Breast epithelium (tissue), 4 donors: ENCODE results near the gene SDR39U1. TPM values are rescaled to one million over a fixed set of nuclear protein-coding genes. Genes with fewer than 3 reads are reported as not detected.
"Not testable (repeated sequence)": the region's sequence is repeated elsewhere in the genome, so short reads cannot be mapped to it uniquely, and the experiment has no call there.

Source experiments
- DNase-seq, 2 donors: peaks; one replicate each; pipeline ENCODE4 v3.0.0-alpha.2; 2019; ENCODE audit warnings: low spot score in 2 of 2
- H3K27ac ChIP-seq, 2 donors: fragments of 200-600 bp; sonication (generic) in 1 of 2; one replicate each; pipeline ENCODE4 v1.5.1; 2016 to 2019; ENCODE audit warnings: mild to moderate bottlenecking in 1 of 2
- H3K27me3 ChIP-seq, 2 donors: fragments of 200-600 bp; sonication (generic) in 1 of 2; one replicate each; pipeline versions ENCODE4 v1.5.1 to v1.6.0; 2017 to 2019; ENCODE audit warnings: control low read depth in 1 of 2, mild to moderate bottlenecking in 1 of 2
- H3K36me3 ChIP-seq: fragments of 200-600 bp; one replicate; pipeline ENCODE4 v1.5.1; 2019
- H3K4me1 ChIP-seq, 2 donors: fragments of 200-600 bp; sonication (generic); one replicate each; pipeline ENCODE4 v1.5.1; 2016 to 2019; ENCODE audit warnings: control low read depth in 1 of 2
- H3K4me3 ChIP-seq, 3 donors: fragments of 200-600 bp; sonication (generic); 1 replicate in 2 of 3; 2 replicates in 1 of 3; pipeline ENCODE4 v1.5.1; 2016 to 2019; ENCODE audit warnings: mild to moderate bottlenecking in 3 of 3, moderate library complexity in 2 of 3
- H3K9me3 ChIP-seq, 2 donors: fragments of 200-600 bp; sonication (generic) in 1 of 2; one replicate each; pipeline ENCODE4 v1.5.1; 2016 to 2019; ENCODE audit warnings: control low read depth in 1 of 2
- CTCF ChIP-seq, 3 donors: fragments of 450-650 bp; IDR thresholded peaks; one replicate each; pipeline ENCODE4 v1.5.1; 2016 to 2017; ENCODE audit warnings: antibody characterized with exemption in 3 of 3, mild to moderate bottlenecking in 3 of 3, moderate library complexity in 3 of 3
- POLR2A ChIP-seq: fragments of 450-650 bp; IDR thresholded peaks from one replicate; pipeline ENCODE4 v1.6.1; 2016; ENCODE audit warnings: antibody characterized with exemption, mild to moderate bottlenecking, moderate library complexity
- POLR2AphosphoS5 ChIP-seq, 3 donors: sonication (generic); formaldehyde crosslinking; IDR thresholded peaks; one replicate each; pipeline ENCODE4 v1.6.1; 2017; ENCODE audit warnings: antibody characterized with exemption in 3 of 3
- intact Hi-C: fragments of 100-400 bp; cut with DNase I; formaldehyde crosslinking; loops from one replicate; pipeline ENCODE4 v1.15.1; 2023; ENCODE audit warnings: low total_unique reads
- total RNA-seq, 3 donors: library from RNA; depleted of rRNA; stranded (reverse); fragments of >200 nt; gene quantifications; one replicate each; pipeline ENCODE4 v1.1.0, GENCODE V29; 2016

The SDR39U1 gene
- total RNA-seq, 3 donors from 2014 or later: 42.1 to 63.4 (median 53.4) TPM

GRCh38 chr14:24475261-24475660 lies 32.7 kb upstream of the SDR39U1 start:
- Histone ChIP-seq H3K4me3 (no peak overlapping the region), H3K27ac (no peak overlapping the region), H3K9me3 (no peaks in the 10 kb centered on the region), H3K36me3 (no peaks in the 10 kb centered on the region), H3K4me1 (no peaks in the 10 kb centered on the region), H3K27me3 (no peaks in the 10 kb centered on the region)
- DNase-seq: no peak
- TF ChIP-seq POLR2A (no peak), CTCF (IDR thresholded peaks at IDR 0.05) (no peak), POLR2AphosphoS5 (IDR thresholded peaks at IDR 0.05) (no peak)
- intact Hi-C loops: no loop called here

- no peak overlapping the region for H3K27ac ChIP-seq
- H3K9me3 ChIP-seq: no peaks in the 10 kb centered on the region
- no peak for TF ChIP-seq CTCF (IDR thresholded peaks at IDR 0.05)
- no peak for TF ChIP-seq POLR2AphosphoS5 (IDR thresholded peaks at IDR 0.05)
- TF ChIP-seq POLR2A: no peak
- no peaks in the 10 kb centered on the region for H3K36me3 ChIP-seq
- no peaks in the 10 kb centered on the region for H3K4me1 ChIP-seq
- H3K27me3 ChIP-seq: no peaks in the 10 kb centered on the region
- DNase-seq: no peak
- no peak overlapping the region for H3K4me3 ChIP-seq
- intact Hi-C loops: no loop called here
These were observed 30.6 kb upstream of the SDR39U1 start for GRCh38 chr14:24473211-24473610.

- H3K9me3 ChIP-seq, H3K27ac ChIP-seq, DNase-seq, H3K27me3 ChIP-seq, H3K4me1 ChIP-seq, intact Hi-C loops, H3K4me3 ChIP-seq, H3K36me3 ChIP-seq: not testable (repeated sequence)
These were observed 27.9 kb upstream of the SDR39U1 start for GRCh38 chr14:24470450-24470849.

- Histone ChIP-seq H3K27ac (no peak overlapping the region), H3K9me3 (no peaks in the 10 kb centered on the region), H3K36me3 (no peaks in the 10 kb centered on the region), H3K27me3 (no peaks in the 10 kb centered on the region), H3K4me3 (no peak overlapping the region), H3K4me1 (no peaks in the 10 kb centered on the region)
- no peak for DNase-seq
- TF ChIP-seq POLR2A (no peak), CTCF (IDR thresholded peaks at IDR 0.05) (no peak), POLR2AphosphoS5 (IDR thresholded peaks at IDR 0.05) (no peak)
- intact Hi-C loops: no loop called here
These were observed 23.2 kb upstream of the SDR39U1 start for GRCh38 chr14:24465805-24466204.

- Histone ChIP-seq H3K27me3 (no peaks in the 10 kb centered on the region), H3K4me3 (no peak overlapping the region), H3K4me1 (no peaks in the 10 kb centered on the region), H3K27ac (no peak overlapping the region), H3K36me3 (no peaks in the 10 kb centered on the region), H3K9me3 (no peaks in the 10 kb centered on the region)
- DNase-seq: no peak
- no peak for TF ChIP-seq POLR2AphosphoS5 (IDR thresholded peaks at IDR 0.05)
- TF ChIP-seq CTCF (IDR thresholded peaks at IDR 0.05): no peak
- intact Hi-C loops: no loop called here
These were observed 22.8 kb upstream of the SDR39U1 start for GRCh38 chr14:24465368-24465767.
